Measurements from ENCODE around the gene TMTC2.

DNA sequence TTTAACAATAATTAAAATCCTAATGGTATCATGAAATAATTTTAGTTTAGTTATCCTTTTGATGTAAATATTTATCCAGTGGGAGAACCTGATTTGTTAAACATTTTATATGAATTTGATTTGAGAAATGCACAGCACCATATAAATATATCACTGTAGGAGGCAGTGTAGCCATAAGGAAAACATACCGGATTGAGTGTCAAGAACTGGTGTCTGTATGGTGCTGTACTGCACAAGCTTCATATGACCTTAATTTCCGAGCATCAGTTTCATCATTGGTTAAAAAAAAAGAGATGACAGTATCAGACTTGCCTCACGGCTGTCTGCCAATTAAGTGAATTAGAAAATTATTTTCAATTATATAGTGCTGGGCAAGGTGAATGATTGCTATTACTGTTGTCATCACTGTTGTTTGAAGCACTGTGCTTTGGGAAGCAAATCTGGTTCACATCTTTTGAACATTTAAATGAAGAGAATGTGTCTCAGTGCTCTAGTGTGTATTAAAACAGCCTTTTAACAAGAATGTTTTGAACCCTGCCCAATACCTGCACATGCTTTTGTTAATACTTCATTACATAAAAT is 72.1 kb downstream of the TMTC2 start:
- no peak for TF ChIP-seq EZH2 (IDR thresholded peaks at IDR 0.05; ENCODE audit: borderline replicate concordance)
- TF ChIP-seq, protein P1, sequence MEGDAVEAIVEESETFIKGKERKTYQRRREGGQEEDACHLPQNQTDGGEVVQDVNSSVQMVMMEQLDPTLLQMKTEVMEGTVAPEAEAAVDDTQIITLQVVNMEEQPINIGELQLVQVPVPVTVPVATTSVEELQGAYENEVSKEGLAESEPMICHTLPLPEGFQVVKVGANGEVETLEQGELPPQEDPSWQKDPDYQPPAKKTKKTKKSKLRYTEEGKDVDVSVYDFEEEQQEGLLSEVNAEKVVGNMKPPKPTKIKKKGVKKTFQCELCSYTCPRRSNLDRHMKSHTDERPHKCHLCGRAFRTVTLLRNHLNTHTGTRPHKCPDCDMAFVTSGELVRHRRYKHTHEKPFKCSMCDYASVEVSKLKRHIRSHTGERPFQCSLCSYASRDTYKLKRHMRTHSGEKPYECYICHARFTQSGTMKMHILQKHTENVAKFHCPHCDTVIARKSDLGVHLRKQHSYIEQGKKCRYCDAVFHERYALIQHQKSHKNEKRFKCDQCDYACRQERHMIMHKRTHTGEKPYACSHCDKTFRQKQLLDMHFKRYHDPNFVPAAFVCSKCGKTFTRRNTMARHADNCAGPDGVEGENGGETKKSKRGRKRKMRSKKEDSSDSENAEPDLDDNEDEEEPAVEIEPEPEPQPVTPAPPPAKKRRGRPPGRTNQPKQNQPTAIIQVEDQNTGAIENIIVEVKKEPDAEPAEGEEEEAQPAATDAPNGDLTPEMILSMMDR (IDR thresholded peaks at IDR 0.05; ENCODE audit: poor library complexity): no peak

Measured in hepatocyte (in vitro differentiated cells).